22Rv1 (cell line): Measurements from ENCODE around the gene GNB5.

Source experiments
- ZFX ChIP-seq: fragments of 450-650 bp; IDR thresholded peaks from 2 replicates; pipeline ENCODE4 v1.6.1; 2017; ENCODE audit warnings: antibody characterized with exemption, borderline replicate concordance
- TF ChIP-seq, protein P1 (sequence below): fragments of 450-650 bp; IDR thresholded peaks from 2 replicates; pipeline ENCODE4 v1.5.1; 2017; ENCODE audit warnings: mild to moderate bottlenecking

DNA sequence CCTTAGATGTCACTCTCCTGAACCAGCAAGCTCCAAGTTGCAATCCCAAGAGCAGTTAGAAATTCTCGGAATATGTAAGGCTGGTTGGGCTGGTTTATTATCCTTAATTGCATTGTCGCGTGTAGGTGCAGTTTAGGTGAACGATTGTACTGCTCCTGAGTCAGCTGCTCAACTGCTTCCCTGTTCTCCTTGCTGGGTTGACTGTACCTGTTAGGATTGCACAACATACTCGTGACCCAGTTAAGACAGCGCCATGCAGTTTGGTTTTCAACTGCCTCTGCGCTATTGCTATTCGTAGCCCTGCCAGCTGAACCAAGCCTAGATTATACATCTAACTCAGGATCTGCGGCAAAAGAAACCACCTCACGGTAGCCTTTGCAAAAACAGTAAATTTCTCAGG, 119.6 kb downstream of the GNB5 start:
- TF ChIP-seq, protein P1, sequence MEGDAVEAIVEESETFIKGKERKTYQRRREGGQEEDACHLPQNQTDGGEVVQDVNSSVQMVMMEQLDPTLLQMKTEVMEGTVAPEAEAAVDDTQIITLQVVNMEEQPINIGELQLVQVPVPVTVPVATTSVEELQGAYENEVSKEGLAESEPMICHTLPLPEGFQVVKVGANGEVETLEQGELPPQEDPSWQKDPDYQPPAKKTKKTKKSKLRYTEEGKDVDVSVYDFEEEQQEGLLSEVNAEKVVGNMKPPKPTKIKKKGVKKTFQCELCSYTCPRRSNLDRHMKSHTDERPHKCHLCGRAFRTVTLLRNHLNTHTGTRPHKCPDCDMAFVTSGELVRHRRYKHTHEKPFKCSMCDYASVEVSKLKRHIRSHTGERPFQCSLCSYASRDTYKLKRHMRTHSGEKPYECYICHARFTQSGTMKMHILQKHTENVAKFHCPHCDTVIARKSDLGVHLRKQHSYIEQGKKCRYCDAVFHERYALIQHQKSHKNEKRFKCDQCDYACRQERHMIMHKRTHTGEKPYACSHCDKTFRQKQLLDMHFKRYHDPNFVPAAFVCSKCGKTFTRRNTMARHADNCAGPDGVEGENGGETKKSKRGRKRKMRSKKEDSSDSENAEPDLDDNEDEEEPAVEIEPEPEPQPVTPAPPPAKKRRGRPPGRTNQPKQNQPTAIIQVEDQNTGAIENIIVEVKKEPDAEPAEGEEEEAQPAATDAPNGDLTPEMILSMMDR: no peak
- no peak for TF ChIP-seq ZFX
